H1 (cell line): ENCODE measurements around the gene A4GALT. TPM values are rescaled to one million over a fixed set of nuclear protein-coding genes. Genes with fewer than 3 reads are reported as not detected.

Experiments
- EP300 ChIP-seq, 2 experiments: IDR thresholded peaks; 1 replicate in 1 of 2; 2 replicates in 1 of 2; pipeline ENCODE4 v1.6.1; 2011 to 2012; ENCODE audit warnings: low read depth in 2 of 2, low read length in 2 of 2, mild to moderate bottlenecking in 2 of 2, borderline replicate concordance in 1 of 2, inconsistent platforms in 1 of 2, moderate library complexity in 1 of 2
- SIX5 ChIP-seq: IDR thresholded peaks from 2 replicates; pipeline ENCODE4 v1.6.1; 2011; ENCODE audit warnings: mild to moderate bottlenecking, low read depth, low read length
- polyA plus RNA-seq, 7 experiments: library from polyadenylated mRNA; depleted of rRNA in 3 of 7; stranded (reverse) in 5 of 7; unstranded in 2 of 7; fragments of >200 nt in 5 of 7; fragments of 200-250 nt in 2 of 7; gene quantifications; 1 replicate in 5 of 7; 2 replicates in 1 of 7; 4 replicates in 1 of 7; pipeline versions ENCODE4 v1.2.1 to v1.2.3, GENCODE V29; 2011 to 2013; ENCODE audit warnings: missing spikeins in 2 of 7, mixed read lengths in 2 of 7
- total RNA-seq: library from RNA; stranded (reverse); fragmentation: NEBNext Ultra II Directional; extraction: Animal tissue kit (Norgen Biotek cat#: 25700); gene quantifications from 2 replicates; pipeline ENCODE4 v1.2.1, GENCODE V29; 2021

Gene A4GALT
- total and polyA plus RNA-seq, 2 of the 8 experiments (the other 6 are each of a cell fraction or from before 2014, with no cell fraction given) = 7.2 to 13.8 TPM

DNA sequence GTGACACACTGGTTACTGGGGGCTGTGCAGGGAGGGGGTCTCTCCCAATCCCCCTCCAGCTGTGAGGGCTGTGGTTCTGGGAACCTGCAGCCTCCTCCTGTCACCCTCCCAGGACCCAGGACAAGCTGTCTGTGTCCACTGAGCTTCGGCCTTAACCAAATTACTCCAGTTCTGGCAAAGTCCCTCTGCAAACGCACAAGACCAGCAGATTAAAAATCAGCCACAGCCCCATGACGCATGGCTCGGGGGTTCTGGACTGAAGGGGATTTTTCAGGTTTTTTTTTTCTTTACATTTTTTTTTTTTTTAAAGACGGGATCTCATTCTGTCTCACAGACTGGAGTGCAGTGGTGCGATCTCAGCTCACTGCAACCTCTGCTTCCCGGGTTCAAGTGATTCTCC, 32.2 kb upstream of the A4GALT start (continued):
- TF ChIP-seq SIX5 = no peak
- TF ChIP-seq EP300 (IDR thresholded peaks at IDR 0.05; ENCODE audit: borderline replicate concordance in 1 of 2, low read depth in 2 of 2, low read length in 2 of 2) = no peak
- TF ChIP-seq, all 59 proteins: peak for 0
